Measurements from ENCODE around the gene GMPPA.
A peak's percentile ranks its signal among the peaks of the same experiment; 100 is the strongest.

The GMPPA gene

DNA sequence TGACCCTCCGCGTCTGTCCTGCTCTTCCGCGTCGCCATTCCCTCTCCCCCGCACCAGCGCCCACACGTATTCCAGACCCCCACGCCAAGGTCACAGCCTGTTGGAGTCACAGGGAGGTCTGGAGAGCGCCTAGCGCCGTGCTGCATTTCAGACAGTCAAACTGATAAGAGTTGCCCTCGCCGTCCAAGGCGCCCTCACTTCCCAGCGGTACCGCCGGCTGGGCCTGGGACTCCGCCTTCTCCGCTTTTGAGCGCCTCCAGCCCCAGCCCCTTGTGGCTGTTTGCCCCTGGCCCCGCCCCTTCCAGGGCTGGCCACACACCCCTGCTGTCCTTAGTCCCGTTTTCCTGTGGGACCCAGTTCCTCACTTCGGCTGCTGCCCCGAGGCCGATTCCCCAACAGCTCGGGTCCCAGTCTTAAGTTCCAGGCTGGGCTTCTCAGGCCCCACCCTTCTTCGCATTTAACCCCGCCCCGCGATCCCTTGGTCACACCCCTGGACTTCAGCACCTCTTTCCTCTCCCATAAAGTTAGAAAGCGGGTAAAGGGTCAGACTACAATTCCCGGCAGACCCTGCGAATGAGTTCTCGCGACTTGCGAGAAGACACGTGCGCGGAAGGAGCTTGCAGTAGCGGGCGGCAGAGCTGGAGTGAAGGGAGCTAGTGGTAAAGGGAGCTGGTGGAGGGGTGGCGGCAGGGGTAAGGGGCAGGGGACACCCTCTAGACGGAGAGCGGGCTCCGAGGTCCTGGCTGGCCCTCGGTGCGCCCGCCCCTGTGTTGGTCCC is at the start of gene GMPPA:
TSS of gene GMPPA (plus strand) at position 612 of the 778 bp plus-strand sequence. CDS start 1,085 bp downstream, outside the sequence.
- peak; percentile 99 for DNase-seq

GRCh38 chr2:219449609-219450008 is 49.1 kb upstream of the GMPPA start:
- DNase-seq, result no peak

DNA sequence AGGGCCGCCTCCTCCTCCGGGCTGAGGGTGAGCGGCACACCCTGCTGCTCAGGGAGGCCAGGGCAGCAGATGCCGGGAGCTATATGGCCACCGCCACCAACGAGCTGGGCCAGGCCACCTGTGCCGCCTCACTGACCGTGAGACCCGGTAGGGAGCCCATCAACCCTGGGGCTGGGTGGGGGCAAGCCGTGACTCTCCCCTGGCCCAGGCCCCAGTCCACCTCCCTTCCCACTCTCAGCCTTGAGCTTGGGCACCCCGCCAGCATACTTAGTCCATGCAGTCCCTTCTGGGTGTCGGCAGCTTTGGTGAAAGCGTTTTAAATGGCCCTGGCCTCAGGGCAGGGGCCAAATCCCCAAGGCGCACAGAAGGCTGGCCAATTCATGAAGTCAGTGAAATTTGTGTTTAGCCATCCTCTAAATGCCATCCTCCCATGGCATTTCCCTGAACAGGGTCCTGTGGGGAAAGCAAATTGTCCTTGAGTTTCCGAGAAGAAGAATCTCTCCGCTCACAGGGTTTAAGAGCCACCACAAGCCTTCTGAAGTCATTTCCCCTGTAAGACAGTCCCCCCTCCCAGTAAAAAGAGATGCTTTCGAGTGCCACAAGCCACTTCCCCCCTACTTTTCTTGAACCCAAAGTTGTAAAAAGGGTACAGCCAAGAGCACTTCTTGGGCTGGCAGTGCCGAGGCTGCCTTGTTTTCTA is 46.9 kb upstream of the GMPPA start:
- DNase-seq, result no peak

DNA sequence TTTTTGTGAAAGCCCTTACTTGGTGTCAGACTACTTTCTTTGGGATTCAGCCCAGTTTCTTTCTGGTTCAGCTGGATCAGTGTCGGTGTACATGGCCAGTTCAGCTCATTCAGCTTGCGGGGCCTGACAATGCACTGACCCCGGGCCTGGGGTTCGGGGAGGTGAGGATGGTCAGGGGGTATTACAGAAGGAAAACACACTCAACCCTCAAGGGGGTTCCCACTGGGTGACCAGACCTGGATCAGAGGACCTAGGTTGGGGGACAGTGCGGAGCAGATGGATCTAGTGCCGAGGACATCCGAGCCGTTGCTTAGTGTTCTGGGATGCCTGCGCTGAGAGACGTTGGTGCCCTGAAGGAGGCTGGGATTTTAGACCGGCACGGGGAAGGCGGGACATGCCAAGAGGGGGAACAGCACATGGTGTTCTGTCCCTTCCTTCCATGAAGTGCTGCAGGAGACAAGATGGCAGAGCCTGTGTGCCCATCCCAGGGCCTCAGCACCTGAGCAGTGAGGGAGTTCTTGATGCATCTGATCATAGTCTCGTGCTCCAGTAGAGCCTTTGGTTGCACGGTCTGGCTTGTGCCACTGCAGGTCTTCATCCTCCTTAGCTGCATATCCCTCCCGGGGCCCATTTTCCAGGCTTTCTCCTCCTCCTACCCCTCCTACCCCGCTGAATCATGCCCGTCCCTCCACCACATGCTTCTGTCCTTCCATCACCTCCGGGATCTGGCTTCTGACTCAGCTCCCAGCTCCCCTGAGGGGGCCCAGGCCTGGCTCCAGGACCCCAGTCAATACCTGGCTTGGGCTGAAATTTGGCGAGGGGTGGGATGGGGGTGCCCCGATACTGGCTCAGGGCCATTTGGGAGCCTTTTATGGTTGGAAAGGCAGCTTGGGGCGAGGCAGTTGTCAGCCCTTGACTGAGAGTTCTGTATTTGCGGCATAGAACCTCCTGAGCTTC is 46.1 kb upstream of the GMPPA start:
- no peak for DNase-seq

- DNase-seq, result no peak
Observed at GRCh38 chr2:219453671-219454590, 44.8 kb upstream of the GMPPA start.

DNA sequence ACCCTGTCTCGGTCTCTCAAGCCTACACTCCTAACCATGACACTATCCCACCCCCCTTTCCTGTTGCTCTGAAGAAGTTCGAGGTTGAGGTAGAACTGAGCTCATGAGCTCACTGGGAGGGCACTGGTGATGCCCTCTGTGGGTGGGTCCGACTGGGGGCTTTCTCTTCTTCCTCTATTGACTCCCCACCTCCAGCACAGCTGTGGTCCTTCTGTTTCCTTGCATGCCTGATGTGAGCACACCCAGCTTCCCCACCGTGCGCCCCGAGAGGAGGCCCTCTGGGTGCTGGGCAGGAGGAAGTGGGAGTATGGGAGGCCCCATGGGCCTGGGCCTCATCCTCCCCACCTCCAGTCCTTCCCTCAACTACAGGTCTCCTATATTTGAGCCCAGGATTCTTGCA is 43.1 kb upstream of the GMPPA start:
- no peak for DNase-seq

DNA sequence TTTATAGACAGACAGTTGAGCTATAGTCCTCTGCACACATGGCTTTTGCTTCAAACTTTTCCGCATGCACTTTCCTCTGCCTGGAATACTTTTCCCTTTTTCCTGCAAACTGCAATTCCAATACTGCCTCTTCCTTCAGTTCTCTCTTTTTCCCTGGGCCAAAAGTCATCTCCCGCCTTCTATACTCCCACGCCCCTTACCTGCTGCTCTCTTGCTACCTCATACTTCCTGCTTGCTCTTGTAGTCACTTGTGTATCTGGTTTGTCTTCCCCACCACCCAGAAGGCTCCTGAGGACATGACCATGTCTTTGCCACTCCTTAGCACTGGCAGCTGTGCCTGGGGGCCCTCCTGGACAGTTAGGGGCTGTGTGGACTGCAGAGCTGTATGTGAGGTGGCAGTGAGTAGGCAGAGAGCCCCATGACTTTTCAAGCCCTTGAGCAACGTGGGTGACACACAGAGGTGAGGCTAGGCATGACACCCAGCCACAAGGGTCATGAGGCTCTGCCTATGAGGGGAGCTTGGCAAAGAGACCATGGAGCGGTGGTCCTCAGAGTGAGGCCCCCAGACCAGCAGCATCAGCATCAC is 40.8 kb upstream of the GMPPA start:
- peak; percentile 52 for DNase-seq

DNA sequence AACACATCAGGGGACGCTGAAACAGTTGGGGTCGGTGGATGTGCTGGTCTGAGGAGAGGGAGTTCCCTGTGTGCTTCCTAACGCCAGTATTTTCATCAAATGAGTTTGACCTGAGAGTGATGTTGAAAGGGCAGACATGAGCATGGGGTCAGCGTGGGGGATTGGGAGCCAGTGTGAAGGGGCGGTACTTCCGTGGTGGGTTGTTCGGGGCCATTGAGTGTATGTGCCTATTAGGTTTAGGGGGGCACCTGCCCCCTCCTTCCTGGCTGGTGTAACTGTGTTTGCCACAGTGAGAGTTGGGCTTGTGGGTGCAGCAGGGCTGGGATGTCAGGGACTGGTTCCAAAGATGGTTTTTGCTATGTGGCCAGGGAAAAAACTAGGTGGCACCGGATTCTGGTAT is 39.7 kb upstream of the GMPPA start:
- DNase-seq, result no peak

- DNase-seq, result peak; percentile 30
Observed at GRCh38 chr2:219459460-219460311, 39.0 kb upstream of the GMPPA start.

- no peak for DNase-seq
Observed at GRCh38 chr2:219460424-219460926, 38.2 kb upstream of the GMPPA start.

DNA sequence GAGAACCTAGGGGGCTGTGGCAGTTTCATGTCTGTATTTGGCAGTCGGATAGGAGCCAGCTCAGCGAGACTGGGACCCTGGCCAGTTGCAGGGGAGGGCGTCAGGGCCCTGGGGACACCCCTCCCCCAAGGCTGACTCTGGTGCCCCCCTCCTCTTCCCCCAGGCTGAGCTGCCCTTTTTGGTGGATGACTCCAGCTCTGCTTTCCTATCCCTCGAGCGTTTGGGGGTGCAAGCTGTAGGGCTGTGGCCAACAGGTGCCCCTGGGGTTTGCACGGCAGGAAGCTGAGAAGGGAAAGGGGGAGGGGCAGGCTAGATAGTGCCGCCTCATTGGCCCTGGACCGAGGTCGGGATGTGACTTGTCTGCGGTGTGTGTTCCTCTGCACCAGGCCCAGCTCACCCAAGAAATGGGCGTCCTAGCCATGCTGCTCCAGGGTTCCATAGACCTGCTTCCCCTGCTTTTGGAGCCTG is 37.6 kb upstream of the GMPPA start:
- DNase-seq, result no peak

DNA sequence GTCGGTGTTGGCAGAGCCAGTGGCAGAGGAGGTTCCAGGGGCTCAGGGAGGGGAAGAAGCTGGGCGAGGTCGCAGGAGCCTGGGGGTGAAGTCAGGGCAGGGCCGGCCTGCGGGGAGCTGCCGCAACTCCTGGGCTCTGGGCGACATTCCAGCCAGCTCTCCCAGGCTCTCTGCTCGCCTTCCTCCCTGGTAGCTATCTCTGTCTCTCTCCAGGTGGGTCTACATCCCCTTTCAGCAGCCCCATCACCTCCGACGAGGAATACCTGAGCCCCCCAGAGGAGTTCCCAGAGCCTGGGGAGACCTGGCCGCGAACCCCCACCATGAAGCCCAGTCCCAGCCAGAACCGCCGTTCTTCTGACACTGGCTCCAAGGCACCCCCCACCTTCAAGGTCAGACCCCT is 37.0 kb upstream of the GMPPA start:
- no peak for DNase-seq

- no peak for DNase-seq
Observed at GRCh38 chr2:219462349-219462748, 36.3 kb upstream of the GMPPA start.

DNA sequence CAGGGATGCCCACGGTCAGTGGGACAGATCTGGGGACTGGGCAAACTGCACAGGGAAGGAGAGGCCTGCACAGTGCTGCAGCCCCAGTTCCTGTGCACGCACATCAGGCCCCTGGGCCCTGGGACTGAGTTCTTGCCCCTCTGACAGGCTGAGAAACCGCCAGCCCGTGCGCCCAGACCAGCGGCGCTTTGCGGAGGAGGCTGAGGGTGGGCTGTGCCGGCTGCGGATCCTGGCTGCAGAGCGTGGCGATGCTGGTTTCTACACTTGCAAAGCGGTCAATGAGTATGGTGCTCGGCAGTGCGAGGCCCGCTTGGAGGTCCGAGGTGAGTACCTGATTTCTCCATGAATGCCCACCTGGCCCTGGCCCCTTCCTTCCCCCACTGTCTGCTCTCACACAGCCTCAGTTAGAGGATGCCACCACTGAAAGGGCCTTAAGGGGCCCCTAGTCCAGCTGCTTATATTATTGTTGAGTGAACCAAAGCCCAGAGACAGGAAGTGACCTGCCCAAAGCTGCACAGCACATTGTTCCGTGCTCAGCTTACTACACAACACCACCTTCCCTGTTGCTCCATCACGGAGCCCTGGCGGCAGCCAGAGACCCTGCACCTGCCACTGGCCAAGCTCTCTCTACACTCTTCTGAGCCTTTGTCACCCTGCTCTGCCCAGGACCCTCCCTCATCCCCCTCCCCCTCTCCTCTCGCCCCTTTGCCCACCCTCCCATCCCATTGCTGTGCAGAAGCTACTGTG is 34.2 kb upstream of the GMPPA start:
- no peak for DNase-seq

DNA sequence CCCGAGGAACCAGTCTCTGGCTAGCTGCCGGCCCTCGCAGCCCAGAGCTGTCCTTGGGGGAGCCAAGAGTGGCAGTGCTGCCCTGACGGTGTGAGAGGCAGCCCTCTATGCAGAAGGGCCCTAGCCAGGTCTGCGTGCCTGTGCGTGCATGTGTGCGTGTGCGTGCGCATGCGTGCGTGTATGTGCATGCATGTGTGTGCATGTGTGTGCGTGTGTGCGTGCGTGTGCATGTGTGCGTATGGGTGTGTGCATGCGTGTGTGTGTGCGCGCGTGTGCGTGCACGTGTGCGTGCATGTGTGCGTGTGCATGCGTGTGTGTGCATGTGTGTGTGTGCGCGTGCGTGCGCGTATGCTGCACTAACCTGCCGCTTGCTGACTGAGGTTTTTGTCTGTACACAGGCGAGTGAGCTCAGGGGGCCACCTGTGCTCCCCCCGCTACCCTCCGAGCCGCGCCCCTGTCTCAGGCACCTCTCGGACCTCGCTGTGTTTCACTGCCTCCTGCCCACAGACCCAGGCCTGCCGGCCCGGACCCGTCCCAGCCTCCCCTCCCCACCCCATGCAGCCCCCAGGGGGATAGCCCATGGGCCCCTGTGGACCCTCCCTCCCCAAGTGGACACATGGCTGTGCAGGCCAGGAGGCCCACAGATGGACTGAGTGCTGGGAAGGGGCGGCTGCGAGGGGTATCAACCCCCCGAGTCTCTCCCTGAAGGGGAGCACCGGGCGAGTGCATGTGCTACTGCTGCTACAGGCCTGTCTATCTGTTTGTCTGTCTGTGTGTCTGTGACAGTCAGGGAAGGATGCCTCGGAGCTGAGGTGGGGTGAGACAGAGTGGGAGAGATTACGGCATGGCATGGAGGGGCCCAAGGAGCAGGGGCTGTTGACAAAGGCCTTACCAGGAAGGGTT is 32.8 kb upstream of the GMPPA start:
- no peak for DNase-seq

DNA sequence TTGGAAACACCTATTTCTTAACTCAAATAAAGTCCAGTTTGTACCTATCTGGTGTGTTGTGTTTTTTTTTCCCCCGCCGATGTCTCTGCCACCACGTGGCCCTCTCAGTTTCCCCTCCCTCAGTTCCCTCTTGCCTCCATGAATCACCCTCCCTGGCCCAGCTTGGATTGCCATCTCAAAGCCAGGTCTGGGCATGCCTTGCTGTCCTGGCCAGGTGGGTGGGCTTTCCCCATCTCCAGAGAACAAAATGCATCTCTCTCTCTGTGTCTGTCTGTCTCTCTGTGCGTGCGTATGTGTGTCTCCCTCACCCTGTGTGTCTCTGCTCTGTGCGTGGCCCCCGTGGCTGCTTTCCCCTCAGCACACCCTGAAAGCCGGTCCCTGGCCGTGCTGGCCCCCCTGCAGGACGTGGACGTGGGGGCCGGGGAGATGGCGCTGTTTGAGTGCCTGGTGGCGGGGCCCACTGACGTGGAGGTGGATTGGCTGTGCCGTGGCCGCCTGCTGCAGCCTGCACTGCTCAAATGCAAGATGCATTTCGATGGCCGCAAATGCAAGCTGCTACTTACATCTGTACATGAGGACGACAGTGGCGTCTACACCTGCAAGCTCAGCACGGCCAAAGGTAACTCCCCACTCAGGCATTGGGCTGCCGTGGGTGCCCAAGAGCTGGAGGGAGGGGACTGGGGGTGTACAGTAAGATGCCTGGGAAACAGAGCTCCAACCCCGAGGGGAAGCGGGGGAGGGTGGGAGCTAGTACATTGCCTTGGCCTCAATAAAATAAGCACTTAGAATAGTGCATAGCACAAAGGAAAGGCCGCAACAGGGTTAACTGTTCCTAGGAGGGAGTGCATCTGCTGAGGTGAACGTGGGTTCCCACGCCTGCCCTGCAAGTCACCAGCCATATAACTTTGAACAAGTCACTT is 31.6 kb upstream of the GMPPA start:
- no peak for DNase-seq

- DNase-seq, result no peak
Observed at GRCh38 chr2:219467736-219468075, 31.0 kb upstream of the GMPPA start.
